Measurements from ENCODE around the gene TOB1.

DNA sequence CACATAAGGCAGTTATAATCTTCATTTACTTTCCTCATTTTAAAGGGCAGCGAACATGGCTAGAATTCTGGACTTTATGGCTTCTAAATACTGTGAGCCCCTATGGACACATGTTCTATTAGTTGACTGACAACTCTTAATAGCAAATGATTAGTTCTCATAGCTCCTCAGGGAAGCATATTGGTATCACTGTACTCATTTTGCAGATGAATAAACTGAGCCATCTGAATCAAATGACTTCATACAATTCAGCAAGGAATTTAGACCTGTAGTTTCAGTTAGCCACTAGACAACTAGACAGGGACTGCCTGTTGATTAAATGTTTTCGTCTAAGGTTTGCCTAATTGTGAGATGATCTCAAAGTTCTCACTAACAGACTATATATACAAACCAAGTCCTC is 9.7 kb downstream of the TOB1 start:
- TF ChIP-seq, protein P1, sequence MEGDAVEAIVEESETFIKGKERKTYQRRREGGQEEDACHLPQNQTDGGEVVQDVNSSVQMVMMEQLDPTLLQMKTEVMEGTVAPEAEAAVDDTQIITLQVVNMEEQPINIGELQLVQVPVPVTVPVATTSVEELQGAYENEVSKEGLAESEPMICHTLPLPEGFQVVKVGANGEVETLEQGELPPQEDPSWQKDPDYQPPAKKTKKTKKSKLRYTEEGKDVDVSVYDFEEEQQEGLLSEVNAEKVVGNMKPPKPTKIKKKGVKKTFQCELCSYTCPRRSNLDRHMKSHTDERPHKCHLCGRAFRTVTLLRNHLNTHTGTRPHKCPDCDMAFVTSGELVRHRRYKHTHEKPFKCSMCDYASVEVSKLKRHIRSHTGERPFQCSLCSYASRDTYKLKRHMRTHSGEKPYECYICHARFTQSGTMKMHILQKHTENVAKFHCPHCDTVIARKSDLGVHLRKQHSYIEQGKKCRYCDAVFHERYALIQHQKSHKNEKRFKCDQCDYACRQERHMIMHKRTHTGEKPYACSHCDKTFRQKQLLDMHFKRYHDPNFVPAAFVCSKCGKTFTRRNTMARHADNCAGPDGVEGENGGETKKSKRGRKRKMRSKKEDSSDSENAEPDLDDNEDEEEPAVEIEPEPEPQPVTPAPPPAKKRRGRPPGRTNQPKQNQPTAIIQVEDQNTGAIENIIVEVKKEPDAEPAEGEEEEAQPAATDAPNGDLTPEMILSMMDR (IDR thresholded peaks at IDR 0.05), result no peak
- TF ChIP-seq POLR2A (IDR thresholded peaks at IDR 0.05), result no peak
